Testis (tissue), 3 donors: ENCODE measurements around the gene FAM90A1. TPM values are rescaled to one million over a fixed set of nuclear protein-coding genes. Genes with fewer than 3 reads are reported as not detected.
"Not testable (repeated sequence)": the region's sequence is repeated elsewhere in the genome, so short reads cannot be mapped to it uniquely, and the experiment has no call there.

ENCODE experiments used
- DNase-seq: peaks from one replicate; pipeline ENCODE4 v3.0.0-alpha.2; 2019
- H3K27ac ChIP-seq, 2 donors: fragments of 200-600 bp; sonication (generic); one replicate each; pipeline ENCODE4 v1.5.1; 2019
- H3K27me3 ChIP-seq: fragments of 200-600 bp; sonication (generic); one replicate; pipeline ENCODE4 v1.5.1; 2019
- H3K36me3 ChIP-seq: fragments of 200-600 bp; sonication (generic); one replicate; pipeline ENCODE4 v1.5.1; 2017; ENCODE audit warnings: low read depth; ENCODE audit errors: missing control alignments
- H3K4me1 ChIP-seq: fragments of 200-600 bp; sonication (generic); one replicate; pipeline ENCODE4 v1.5.1; 2019
- H3K4me3 ChIP-seq, 2 donors: fragments of 200-600 bp; sonication (generic); one replicate each; pipeline ENCODE4 v1.5.1; 2017 to 2019
- H3K9me3 ChIP-seq: fragments of 200-600 bp; sonication (generic); one replicate; pipeline ENCODE4 v1.5.1; 2017
- WGBS, 2 donors: methylation state at CpG; one replicate each; pipeline ENCODE4 v1.1.5; 2018; 5-methylcytosine and 5-hydroxymethylcytosine counted together
- intact Hi-C: fragments of 100-400 bp; cut with DNase I; formaldehyde crosslinking; loops from one replicate; pipeline ENCODE4 v1.15.1; 2023; ENCODE audit warnings: low total_unique reads
- polyA plus RNA-seq: library from polyadenylated mRNA; stranded (reverse); fragments of 350-450 nt; fragmentation: Illumina TruSeq; extraction: RNeasy Lipid Tissue Mini Kit (QIAGEN cat#74804); gene quantifications from one replicate; pipeline ENCODE4 v1.2.3, GENCODE V29; 2014; ENCODE audit warnings: low read depth, low replicate concordance; ENCODE audit not compliant: insufficient read depth
- total RNA-seq, 2 donors: library from RNA; depleted of rRNA; stranded (reverse); fragments of >200 nt; gene quantifications; one replicate each; pipeline ENCODE4 v1.2.3, GENCODE V29; 2016
- TF ChIP-seq, protein P1 (sequence below), 3 experiments: fragments of 450-650 bp in 2 of 3; fragments of 200-600 bp in 1 of 3; sonication (generic) in 1 of 3; IDR thresholded peaks; one replicate each; pipeline ENCODE4 v1.5.1; 2016 to 2019; ENCODE audit warnings: antibody characterized with exemption in 3 of 3, mild to moderate bottlenecking in 2 of 3, moderate library complexity in 1 of 3

The FAM90A1 gene
- total and polyA plus RNA-seq, 3 donors from 2014 or later, result 0.67 to 1.8 (median 1.5) TPM

DNA sequence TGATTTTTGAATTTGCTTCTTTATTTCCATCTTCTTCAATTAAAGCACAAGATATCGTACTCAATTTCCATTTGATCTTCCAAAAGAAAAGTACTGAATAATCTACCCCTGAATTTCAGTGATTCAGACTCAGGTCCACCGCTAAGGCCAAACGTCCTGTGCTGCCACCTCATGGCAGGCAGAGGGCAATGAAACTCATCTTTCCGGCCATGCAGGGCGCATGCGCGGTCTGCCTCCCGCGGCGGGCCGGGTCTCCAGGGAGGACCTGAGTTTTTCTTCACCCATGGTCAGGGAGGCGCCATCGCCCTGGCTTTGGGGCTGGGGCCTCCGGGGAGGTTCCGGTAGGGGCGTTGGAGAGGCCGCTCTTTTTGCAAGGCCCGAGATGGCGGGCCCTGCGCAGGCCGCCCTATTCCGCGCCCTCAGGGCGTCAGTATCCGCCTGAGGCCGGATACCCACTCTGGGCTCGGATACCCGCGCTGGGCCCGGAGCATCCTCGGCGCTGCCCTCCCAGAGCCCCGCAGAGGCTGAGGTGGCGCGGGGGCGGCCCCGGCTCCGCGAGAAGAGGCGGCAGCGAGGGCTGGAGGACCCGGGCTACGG lies 47.3 kb downstream of the FAM90A1 start:
- Histone ChIP-seq H3K27ac (peak overlapping the region; percentile 79 to 85), H3K4me3 (peak overlapping the region; percentile 77 to 83)
- H3K27me3 ChIP-seq, H3K4me1 ChIP-seq, intact Hi-C loops, H3K9me3 ChIP-seq, H3K36me3 ChIP-seq: not testable (repeated sequence)
- peak; percentile 73 for DNase-seq
- 0% methylated on average over 1 to 36 of the region's 43 CpGs for WGBS, 2 donors
- TF ChIP-seq, protein P1, sequence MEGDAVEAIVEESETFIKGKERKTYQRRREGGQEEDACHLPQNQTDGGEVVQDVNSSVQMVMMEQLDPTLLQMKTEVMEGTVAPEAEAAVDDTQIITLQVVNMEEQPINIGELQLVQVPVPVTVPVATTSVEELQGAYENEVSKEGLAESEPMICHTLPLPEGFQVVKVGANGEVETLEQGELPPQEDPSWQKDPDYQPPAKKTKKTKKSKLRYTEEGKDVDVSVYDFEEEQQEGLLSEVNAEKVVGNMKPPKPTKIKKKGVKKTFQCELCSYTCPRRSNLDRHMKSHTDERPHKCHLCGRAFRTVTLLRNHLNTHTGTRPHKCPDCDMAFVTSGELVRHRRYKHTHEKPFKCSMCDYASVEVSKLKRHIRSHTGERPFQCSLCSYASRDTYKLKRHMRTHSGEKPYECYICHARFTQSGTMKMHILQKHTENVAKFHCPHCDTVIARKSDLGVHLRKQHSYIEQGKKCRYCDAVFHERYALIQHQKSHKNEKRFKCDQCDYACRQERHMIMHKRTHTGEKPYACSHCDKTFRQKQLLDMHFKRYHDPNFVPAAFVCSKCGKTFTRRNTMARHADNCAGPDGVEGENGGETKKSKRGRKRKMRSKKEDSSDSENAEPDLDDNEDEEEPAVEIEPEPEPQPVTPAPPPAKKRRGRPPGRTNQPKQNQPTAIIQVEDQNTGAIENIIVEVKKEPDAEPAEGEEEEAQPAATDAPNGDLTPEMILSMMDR (IDR thresholded peaks at IDR 0.05), result peak; percentile 47 to 67 (median 49)

DNA sequence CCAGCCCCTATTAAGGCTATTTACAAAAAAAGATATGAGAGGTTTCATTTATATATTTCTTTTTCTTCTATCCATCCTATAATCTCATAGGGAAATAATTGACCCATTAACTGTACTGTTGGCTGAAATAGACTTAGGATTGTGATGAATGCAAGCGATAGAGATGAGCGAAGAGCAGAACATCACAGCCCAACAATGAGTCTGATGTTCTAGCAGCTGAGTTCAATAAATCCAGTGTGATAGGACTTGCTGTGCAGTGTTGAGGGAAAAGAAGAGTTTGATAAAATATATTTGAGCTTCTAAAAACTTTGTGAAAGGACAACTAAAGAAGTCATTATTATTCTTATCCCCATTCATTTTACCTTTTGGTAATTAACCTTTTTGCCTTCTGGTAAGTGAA lies 54.5 kb downstream of the FAM90A1 start:
- H3K36me3 ChIP-seq, H3K4me1 ChIP-seq, DNase-seq, H3K27me3 ChIP-seq, H3K27ac ChIP-seq, intact Hi-C loops, H3K9me3 ChIP-seq, H3K4me3 ChIP-seq: not testable (repeated sequence)
- 97 to 98% methylated on average over 2 of the region's 2 CpGs for WGBS, 2 donors

Other genes starting within 250 kb of the FAM90A1 start
- gene FOXJ2, start 194.9 kb downstream of the FAM90A1 start, total RNA-seq, result 10 to 100 TPM; 25.3 to 29.1 TPM
- gene FOXJ2, start 194.9 kb downstream of the FAM90A1 start, polyA plus RNA-seq, result 13.5 TPM
- gene C3AR1, start 161.3 kb downstream of the FAM90A1 start, total RNA-seq, result 1 to 10 TPM; 1.9 to 2.8 TPM
- 9.5 TPM for gene C3AR1, start 161.3 kb downstream of the FAM90A1 start, polyA plus RNA-seq
- gene NECAP1, start 145.3 kb downstream of the FAM90A1 start, total RNA-seq, result 10 to 100 TPM; 58.9 to 70.0 TPM
- 34.8 TPM for gene NECAP1, start 145.3 kb downstream of the FAM90A1 start, polyA plus RNA-seq
- 1 to 10 TPM; 2.4 to 3.5 TPM for gene CLEC4A, start 104.0 kb downstream of the FAM90A1 start, total RNA-seq
- gene CLEC4A, start 104.0 kb downstream of the FAM90A1 start, polyA plus RNA-seq, result 1.9 TPM
- gene ZNF705A, start 70.6 kb downstream of the FAM90A1 start, total RNA-seq, result under 1 TPM; 0.43 to 0.87 TPM
- 0.75 TPM for gene ZNF705A, start 70.6 kb downstream of the FAM90A1 start, polyA plus RNA-seq
- gene CLEC6A, start 228.3 kb upstream of the FAM90A1 start, total RNA-seq, result not detected
- not detected for gene CLEC6A, start 228.3 kb upstream of the FAM90A1 start, polyA plus RNA-seq